BLaER1 treated with 17β-estradiol and CSF1 and Interleukin-3, amounts not matched to agents 10 nM and 100 nM (cell line): ENCODE measurements around the gene SORT1.
A peak's percentile ranks its signal among the peaks of the same experiment; 100 is the strongest.

ENCODE experiments used
- H3K27ac ChIP-seq, 11 experiments: shearing (Covaris generic); formaldehyde crosslinking; 2 replicates each; pipeline ENCODE4 v1.8.1; 2022
- H3K27me3 ChIP-seq, 11 experiments: shearing (Covaris generic); formaldehyde crosslinking; 2 replicates each; pipeline ENCODE4 v1.8.1; 2022
- H3K36me3 ChIP-seq, 11 experiments: shearing (Covaris generic); formaldehyde crosslinking; 2 replicates each; pipeline ENCODE4 v1.8.1; 2022
- H3K4me1 ChIP-seq, 10 experiments: shearing (Covaris generic); formaldehyde crosslinking; 2 replicates each; pipeline ENCODE4 v1.8.1; 2022
- H3K4me2 ChIP-seq, 11 experiments: shearing (Covaris generic); formaldehyde crosslinking; 2 replicates each; pipeline ENCODE4 v1.8.1; 2022
- H3K4me3 ChIP-seq, 10 experiments: shearing (Covaris generic); formaldehyde crosslinking; 2 replicates each; pipeline ENCODE4 v1.8.1; 2022
- H3K9ac ChIP-seq, 11 experiments: shearing (Covaris generic); formaldehyde crosslinking; 2 replicates each; pipeline ENCODE4 v1.8.1; 2022
- H3K9me3 ChIP-seq, 11 experiments: shearing (Covaris generic); formaldehyde crosslinking; replicated peaks in 1 of 11; 2 replicates each; pipeline ENCODE4 v1.8.1; 2022
- H4K20me1 ChIP-seq, 11 experiments: shearing (Covaris generic); formaldehyde crosslinking; 2 replicates each; pipeline ENCODE4 v1.8.1; 2022
- Cebpa-rat ChIP-seq, 11 experiments: shearing (Covaris generic); IDR thresholded peaks; 2 replicates each; pipeline ENCODE4 v1.8.1; 2022

Gene SORT1

GRCh38 chr1:109389638-109390341 is 7.9 kb downstream of the SORT1 start:
- Histone ChIP-seq H3K4me1 (peaks cover 49 to 99% (median 77%) of the 10 kb centered on the region in 10 experiments), H3K27me3 (no peaks in the 10 kb centered on the region), H4K20me1 (peaks cover 0 to 8% (median 0%) of the 10 kb centered on the region in 11 experiments; a peak in 2 of 22 replicates), H3K36me3 (peaks cover 0 to 5% (median 0%) of the 10 kb centered on the region in 11 experiments; a peak in 1 of 22 replicates), H3K9ac (peak overlapping the region in 2 of 11 experiments; percentile 52 to 54; a peak in 3 of 22 replicates), H3K27ac (peak overlapping the region in 5 of 11 experiments; percentile 34 to 76 (median 73); a peak in 8 of 22 replicates), H3K9me3 (no peaks in the 10 kb centered on the region), H3K4me3 (peak overlapping the region in 3 of 10 experiments; percentile 16 to 44 (median 32); a peak in 4 of 20 replicates), H3K4me2 (peak overlapping the region in 10 of 11 experiments; percentile 5 to 98 (median 90); a peak in 19 of 22 replicates)
- TF ChIP-seq Cebpa-rat (IDR thresholded peaks at IDR 0.05): no peak

GRCh38 chr1:109388884-109389637 is 8.7 kb downstream of the SORT1 start:
- Histone ChIP-seq H3K27ac (peak overlapping the region in 4 of 11 experiments; percentile 34 to 76 (median 73); a peak in 8 of 22 replicates), H3K36me3 (peaks cover 0 to 5% (median 0%) of the 10 kb centered on the region in 11 experiments; a peak in 1 of 22 replicates), H3K9ac (peak overlapping the region in 2 of 11 experiments; percentile 52 to 54; a peak in 2 of 22 replicates), H3K4me3 (peak overlapping the region in 3 of 10 experiments; percentile 16 to 44 (median 32); a peak in 4 of 20 replicates), H3K27me3 (no peaks in the 10 kb centered on the region), H3K4me2 (peak overlapping the region in 9 of 11 experiments; percentile 23 to 98 (median 93); a peak in 19 of 22 replicates), H4K20me1 (peaks cover 0 to 8% (median 0%) of the 10 kb centered on the region in 11 experiments; a peak in 5 of 22 replicates), H3K4me1 (peaks cover 52 to 99% (median 71%) of the 10 kb centered on the region in 10 experiments), H3K9me3 (no peaks in the 10 kb centered on the region)
- no peak for TF ChIP-seq Cebpa-rat (IDR thresholded peaks at IDR 0.05)

- Histone ChIP-seq H4K20me1 (peaks cover 0 to 15% (median 0%) of the 10 kb centered on the region in 11 experiments; a peak in 6 of 22 replicates), H3K4me2 (peak overlapping the region in 4 of 11 experiments; percentile 94 to 98 (median 96); a peak in 6 of 22 replicates)
These were observed 9.5 kb downstream of the SORT1 start for GRCh38 chr1:109388208-109388711.

GRCh38 chr1:109386054-109386717 is 11.5 kb downstream of the SORT1 start:
- Histone ChIP-seq H3K27ac (no peak overlapping the region), H3K4me2 (peak overlapping the region; percentile 40 to 67 (median 55); a peak in 20 of 22 replicates), H3K9me3 (no peaks in the 10 kb centered on the region), H3K4me3 (no peak overlapping the region), H3K36me3 (peaks cover 0 to 5% (median 0%) of the 10 kb centered on the region in 11 experiments; a peak in 1 of 22 replicates), H3K4me1 (peaks cover 32 to 90% (median 50%) of the 10 kb centered on the region in 10 experiments), H4K20me1 (peaks cover 0 to 31% (median 10%) of the 10 kb centered on the region in 11 experiments; a peak in 8 of 22 replicates), H3K27me3 (no peaks in the 10 kb centered on the region), H3K9ac (no peak overlapping the region)
- no peak for TF ChIP-seq Cebpa-rat (IDR thresholded peaks at IDR 0.05)

More at GRCh38 chr1:109388208-109388711, 9.5 kb downstream of the SORT1 start:
- Histone ChIP-seq H3K36me3 (peaks cover 0 to 5% (median 0%) of the 10 kb centered on the region in 11 experiments; a peak in 1 of 22 replicates), H3K4me3 (no peak overlapping the region), H3K4me1 (peaks cover 49 to 96% (median 63%) of the 10 kb centered on the region in 10 experiments), H3K27me3 (no peaks in the 10 kb centered on the region), H3K27ac (no peak overlapping the region; a peak in 1 of 22 replicates), H3K9ac (no peak overlapping the region), H3K9me3 (no peaks in the 10 kb centered on the region)
- no peak for TF ChIP-seq Cebpa-rat (IDR thresholded peaks at IDR 0.05)

GRCh38 chr1:109385417-109385816 is 12.3 kb downstream of the SORT1 start:
- Histone ChIP-seq H3K27me3 (no peaks in the 10 kb centered on the region), H3K9ac (0 out of 22 replicates have a peak overlapping the region, but pooled peaks of 1 of the 11 experiments have one; percentile 16), H3K36me3 (peaks cover 0 to 5% (median 0%) of the 10 kb centered on the region in 11 experiments; a peak in 1 of 22 replicates), H3K4me1 (peaks cover 27 to 82% (median 43%) of the 10 kb centered on the region in 10 experiments), H3K27ac (no peak overlapping the region), H3K4me3 (no peak overlapping the region), H3K4me2 (peak overlapping the region; percentile 40 to 67 (median 55); a peak in 21 of 22 replicates), H4K20me1 (peaks cover 0 to 32% (median 10%) of the 10 kb centered on the region in 11 experiments; a peak in 8 of 22 replicates), H3K9me3 (no peaks in the 10 kb centered on the region)
- no peak for TF ChIP-seq Cebpa-rat (IDR thresholded peaks at IDR 0.05)

GRCh38 chr1:109383854-109384253 is 13.9 kb downstream of the SORT1 start:
- TF ChIP-seq Cebpa-rat (IDR thresholded peaks at IDR 0.05): no peak
- Histone ChIP-seq H3K4me2 (peak overlapping the region in 3 of 11 experiments; percentile 11 to 61 (median 40); a peak in 3 of 22 replicates), H3K27ac (no peak overlapping the region), H3K9ac (no peak overlapping the region), H3K36me3 (peaks cover 0 to 5% (median 0%) of the 10 kb centered on the region in 11 experiments; a peak in 1 of 22 replicates), H3K4me3 (no peak overlapping the region), H3K4me1 (peaks cover 19 to 67% (median 28%) of the 10 kb centered on the region in 10 experiments), H3K27me3 (no peaks in the 10 kb centered on the region), H3K9me3 (no peaks in the 10 kb centered on the region), H4K20me1 (peaks cover 0 to 32% (median 10%) of the 10 kb centered on the region in 11 experiments; a peak in 8 of 22 replicates)

- Histone ChIP-seq H3K27ac (no peak overlapping the region), H4K20me1 (peaks cover 0 to 33% (median 10%) of the 10 kb centered on the region in 11 experiments; a peak in 8 of 22 replicates), H3K4me1 (peaks cover 17 to 61% (median 28%) of the 10 kb centered on the region in 10 experiments), H3K9me3 (no peaks in the 10 kb centered on the region), H3K9ac (no peak overlapping the region), H3K27me3 (no peaks in the 10 kb centered on the region), H3K4me3 (no peak overlapping the region), H3K4me2 (0 out of 22 replicates have a peak overlapping the region, but pooled peaks of 1 of the 11 experiments have one; percentile 61), H3K36me3 (peaks cover 0 to 4% (median 0%) of the 10 kb centered on the region in 11 experiments; a peak in 1 of 22 replicates)
- TF ChIP-seq Cebpa-rat (IDR thresholded peaks at IDR 0.05): no peak
These were observed 14.5 kb downstream of the SORT1 start for GRCh38 chr1:109383087-109383779.
